Muscle layer of duodenum (tissue), 2 donors: ENCODE measurements around the gene PLXNA3.

Source experiments
- H3K27ac ChIP-seq: one replicate; pipeline ENCODE4 v1.7.0; 2013; ENCODE audit warnings: mild to moderate bottlenecking, low read length
- H3K27me3 ChIP-seq: one replicate; pipeline ENCODE4 v1.7.0; 2013; ENCODE audit warnings: low read depth, mild to moderate bottlenecking, control low read depth, low read length
- H3K36me3 ChIP-seq, 2 donors: one replicate each; pipeline ENCODE4 v1.7.0; 2013; ENCODE audit warnings: low read length in 2 of 2, control low read depth in 1 of 2, mild to moderate bottlenecking in 1 of 2; ENCODE audit not compliant: insufficient read depth in 2 of 2, control insufficient read depth in 1 of 2
- H3K4me1 ChIP-seq, 2 donors: one replicate each; pipeline ENCODE4 v1.7.0; 2013; ENCODE audit warnings: low read length in 2 of 2, mild to moderate bottlenecking in 2 of 2, control low read depth in 1 of 2, moderate library complexity in 1 of 2; ENCODE audit not compliant: insufficient read depth in 2 of 2, control insufficient read depth in 1 of 2
- H3K4me3 ChIP-seq, 2 donors: one replicate each; pipeline ENCODE4 v1.7.0; 2013; ENCODE audit warnings: low read length in 2 of 2, low read depth in 1 of 2, mild to moderate bottlenecking in 1 of 2
- H3K9me3 ChIP-seq, 2 donors: one replicate each; pipeline ENCODE4 v1.7.0; 2013; ENCODE audit warnings: low read length in 2 of 2, control low read depth in 1 of 2, mild to moderate bottlenecking in 1 of 2; ENCODE audit not compliant: control insufficient read depth in 1 of 2
- donor health status: healthy.

The PLXNA3 gene

DNA sequence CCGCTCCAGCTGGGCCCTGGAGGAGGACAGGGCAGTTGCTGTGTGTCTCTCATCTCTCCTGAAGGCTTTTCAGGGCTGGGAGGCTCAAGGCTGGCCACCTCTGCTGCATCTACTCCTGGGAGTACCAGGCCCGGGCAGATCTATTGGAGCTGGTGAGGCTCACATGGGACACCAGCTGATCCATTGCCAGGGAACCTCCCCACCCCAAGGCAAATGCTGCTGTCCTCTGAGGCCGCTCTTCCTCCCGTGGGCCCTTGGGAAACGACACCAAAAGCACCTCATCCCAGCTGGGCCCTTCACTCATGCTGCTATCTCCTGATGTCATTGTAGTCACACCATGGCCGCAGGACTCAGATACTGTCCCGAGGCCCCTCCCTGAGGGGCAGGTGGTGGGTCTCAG is 24.7 kb downstream of the PLXNA3 start:
- peaks cover 0 to 4% of the 10 kb centered on the region in 2 donors for H3K36me3 ChIP-seq
- no peak overlapping the region for H3K4me3 ChIP-seq
- H3K4me1 ChIP-seq = peaks cover 0 to 26% of the 10 kb centered on the region in 2 donors
- H3K27ac ChIP-seq = no peak overlapping the region
- H3K27me3 ChIP-seq = no peaks in the 10 kb centered on the region
- no peaks in the 10 kb centered on the region for H3K9me3 ChIP-seq

DNA sequence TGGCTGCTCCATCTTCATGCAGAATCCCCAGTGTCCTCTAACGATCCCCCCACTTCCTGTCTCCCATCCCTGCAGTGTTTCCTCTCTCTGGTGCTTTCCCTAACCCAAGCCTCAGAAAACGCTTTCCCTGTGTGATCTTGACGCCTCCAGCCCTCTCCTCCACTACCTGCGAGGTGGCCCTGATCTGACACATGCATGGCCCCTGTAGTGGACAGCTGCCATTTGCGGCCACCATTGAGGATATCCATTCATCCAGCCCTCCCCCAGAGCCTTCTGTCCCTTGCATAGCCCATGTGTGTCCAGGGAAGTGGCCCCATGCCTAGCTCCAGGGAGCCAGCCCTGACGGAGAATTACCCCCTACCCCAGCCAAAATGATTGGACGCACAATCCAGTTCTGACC is 25.2 kb downstream of the PLXNA3 start:
- H3K27me3 ChIP-seq = no peaks in the 10 kb centered on the region
- H3K9me3 ChIP-seq = no peaks in the 10 kb centered on the region
- H3K4me3 ChIP-seq = no peak overlapping the region
- peaks cover 0 to 22% of the 10 kb centered on the region in 2 donors for H3K4me1 ChIP-seq
- H3K27ac ChIP-seq = no peak overlapping the region
- H3K36me3 ChIP-seq = peaks cover 0 to 8% of the 10 kb centered on the region in 2 donors

DNA sequence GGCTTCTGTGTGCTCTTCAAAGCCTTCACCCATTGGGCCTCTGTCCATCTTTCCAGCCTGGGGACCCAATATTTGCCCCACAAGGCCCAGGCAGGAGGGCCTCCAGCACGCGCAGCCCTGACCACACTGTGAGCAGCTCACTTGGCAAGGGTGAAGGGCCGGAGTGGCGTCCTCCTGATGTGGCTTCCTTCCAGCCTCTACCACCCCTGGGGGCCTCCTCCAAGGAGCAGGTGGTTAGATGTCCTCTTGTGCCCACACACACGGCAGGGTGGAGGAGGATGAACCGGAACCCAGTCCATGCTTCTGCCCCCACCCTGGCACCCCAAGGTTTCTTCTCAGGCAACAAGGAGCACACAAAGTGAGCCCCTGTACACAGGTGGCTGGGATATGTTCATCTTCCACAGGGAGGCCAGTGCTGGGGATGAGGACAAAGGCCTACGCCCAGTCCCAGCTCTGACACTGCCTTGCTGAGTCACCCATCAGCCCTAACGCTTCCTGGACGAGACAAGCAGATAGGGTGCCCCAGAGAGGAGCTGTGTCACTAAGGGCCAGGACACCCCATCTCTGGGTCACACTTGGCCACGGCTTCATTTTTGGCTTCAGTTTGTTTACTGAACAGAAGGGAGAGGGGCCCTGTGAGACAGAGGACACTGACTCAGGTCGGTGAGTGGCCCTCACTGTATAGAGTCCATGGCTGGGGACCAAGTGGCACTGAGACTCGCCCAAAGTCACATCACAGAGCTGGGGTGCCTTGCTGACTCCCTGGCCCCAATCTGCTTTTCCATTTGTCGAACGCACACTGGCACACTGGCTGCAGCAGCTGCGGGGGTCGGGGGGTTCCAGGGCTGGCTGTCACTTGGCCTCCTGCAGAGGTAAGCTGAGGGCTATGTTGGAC is 26.4 kb downstream of the PLXNA3 start:
- no peak overlapping the region for H3K27ac ChIP-seq
- no peak overlapping the region for H3K4me3 ChIP-seq
- no peaks in the 10 kb centered on the region for H3K9me3 ChIP-seq
- peaks cover 5 to 32% of the 10 kb centered on the region in 2 donors for H3K4me1 ChIP-seq
- no peaks in the 10 kb centered on the region for H3K27me3 ChIP-seq
- peaks cover 0 to 8% of the 10 kb centered on the region in 2 donors for H3K36me3 ChIP-seq

DNA sequence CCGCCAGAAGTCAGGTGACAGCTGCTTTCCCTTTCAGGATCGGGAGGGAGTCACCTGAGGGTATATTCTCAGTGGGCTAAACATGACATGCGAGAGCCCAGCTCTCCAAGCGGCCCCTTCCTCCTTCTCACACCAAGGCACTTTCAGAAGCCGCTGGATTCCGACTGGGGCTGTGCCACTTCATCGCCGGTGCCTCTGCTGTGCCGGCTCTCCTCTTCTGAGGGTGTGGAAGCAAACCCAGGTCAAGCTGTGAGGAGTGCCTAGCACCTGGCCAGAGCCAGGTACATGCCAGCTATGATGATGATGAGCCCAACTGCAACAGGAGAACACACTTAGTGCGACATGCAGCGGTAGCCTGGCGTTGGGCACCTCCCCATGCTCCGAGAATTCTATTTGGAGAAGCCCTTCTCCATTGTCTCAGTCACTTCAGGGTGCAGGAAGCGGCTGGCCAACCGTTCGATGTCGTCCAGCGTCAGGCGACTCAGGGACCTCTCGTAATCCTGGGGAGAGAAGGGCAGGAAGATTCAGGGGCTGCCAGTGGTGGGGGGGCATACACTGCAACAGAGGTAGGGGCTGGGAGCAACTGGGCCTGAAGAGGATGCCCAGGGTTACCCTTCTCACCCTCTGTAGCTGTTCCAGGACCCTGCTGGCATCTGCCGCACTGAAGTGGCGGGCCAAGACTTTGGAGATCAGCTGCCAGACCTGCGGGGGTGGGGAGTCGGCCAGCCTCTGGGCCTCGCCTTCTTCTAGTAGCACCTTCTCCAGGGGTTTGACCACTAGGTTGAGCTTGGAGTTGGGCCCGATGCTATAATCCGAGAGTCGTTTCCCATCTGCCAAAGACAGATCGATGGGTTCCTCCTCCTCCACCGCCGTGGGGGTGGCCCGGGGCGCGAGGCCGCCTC is 27.3 kb downstream of the PLXNA3 start:
- H3K36me3 ChIP-seq = peaks cover 0 to 8% of the 10 kb centered on the region in 2 donors
- H3K4me1 ChIP-seq = peaks cover 5 to 35% of the 10 kb centered on the region in 2 donors
- no peaks in the 10 kb centered on the region for H3K9me3 ChIP-seq
- H3K4me3 ChIP-seq = peak overlapping the region; percentile 21 to 62
- no peak overlapping the region for H3K27ac ChIP-seq
- no peaks in the 10 kb centered on the region for H3K27me3 ChIP-seq

DNA sequence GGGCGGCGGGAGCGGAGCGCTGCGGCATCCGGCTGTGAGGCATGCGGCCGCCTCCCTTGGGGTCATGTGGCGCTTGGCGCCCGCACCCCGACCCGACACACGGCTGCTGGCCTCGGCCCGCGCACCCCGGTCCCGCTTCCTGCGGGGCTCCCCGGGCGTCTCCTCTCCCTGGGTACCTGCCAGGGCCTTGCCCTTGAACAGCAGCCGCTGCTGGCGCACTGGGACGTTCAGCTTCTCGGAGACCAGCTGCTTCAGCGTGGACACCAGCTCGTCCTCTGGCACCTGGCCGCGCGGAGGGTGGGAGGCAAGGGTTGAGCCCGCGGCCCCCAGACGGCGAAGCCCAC is 27.9 kb downstream of the PLXNA3 start:
- Histone ChIP-seq H3K27ac (no peak overlapping the region), H3K27me3 (no peaks in the 10 kb centered on the region), H3K9me3 (no peaks in the 10 kb centered on the region), H3K4me1 (peaks cover 5 to 35% of the 10 kb centered on the region in 2 donors), H3K4me3 (peak overlapping the region; percentile 21 to 62), H3K36me3 (peaks cover 0 to 8% of the 10 kb centered on the region in 2 donors)

DNA sequence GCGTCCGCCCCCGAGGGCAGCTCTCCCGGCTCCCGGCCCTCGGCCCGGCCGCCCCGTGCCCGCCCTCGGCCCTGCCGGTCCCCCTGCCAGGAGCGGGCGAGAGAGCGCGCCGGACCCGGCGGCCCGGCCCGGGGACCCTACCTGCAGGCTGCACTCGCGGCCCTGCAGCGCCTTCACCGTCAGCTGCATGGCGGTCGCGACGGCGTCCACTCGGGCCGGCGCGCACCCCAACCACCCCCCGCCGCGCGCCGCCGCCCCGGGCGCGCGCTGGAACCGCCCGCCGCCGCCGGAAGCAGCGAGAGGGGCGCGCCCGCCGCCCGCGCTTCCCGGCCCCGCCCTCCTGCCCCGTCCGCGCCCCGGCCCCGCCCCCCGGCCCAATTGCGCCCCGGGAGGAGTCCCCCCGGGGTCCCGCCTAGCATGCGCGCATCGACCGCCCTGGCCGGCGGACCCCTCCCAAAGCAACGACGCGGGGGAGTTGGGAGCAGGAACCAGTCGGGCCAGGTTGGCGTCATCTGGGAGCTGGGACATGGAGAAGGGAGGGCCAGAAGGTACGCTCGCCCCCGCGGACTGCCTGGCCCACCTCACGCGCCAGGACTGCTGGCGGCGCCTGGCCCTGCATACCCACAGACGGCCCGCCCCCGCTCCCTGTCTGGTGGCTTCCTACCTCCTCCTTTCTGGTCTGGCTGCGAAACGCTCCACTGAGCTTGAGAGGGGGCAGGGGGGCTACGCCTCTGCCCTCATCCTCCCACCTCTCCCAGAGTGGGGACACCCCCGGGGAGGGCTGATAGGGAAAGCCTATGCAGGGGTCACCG is 28.5 kb downstream of the PLXNA3 start, which contains the start of gene UBL4A:
UBL4A (minus strand) TSS at position 220 of the 812 bp plus-strand sequence; CDS start at position 189, 31 bp downstream.
- Histone ChIP-seq H3K9me3 (no peaks in the 10 kb centered on the region), H3K27ac (no peak within 1 kb of the TSS), H3K4me1 (peaks cover 5 to 35% of the 10 kb centered on the region in 2 donors), H3K36me3 (peaks cover 0 to 8% of the 10 kb centered on the region in 2 donors), H3K4me3 (peak within 1 kb of the TSS; percentile 21 to 64), H3K27me3 (no peaks in the 10 kb centered on the region)

DNA sequence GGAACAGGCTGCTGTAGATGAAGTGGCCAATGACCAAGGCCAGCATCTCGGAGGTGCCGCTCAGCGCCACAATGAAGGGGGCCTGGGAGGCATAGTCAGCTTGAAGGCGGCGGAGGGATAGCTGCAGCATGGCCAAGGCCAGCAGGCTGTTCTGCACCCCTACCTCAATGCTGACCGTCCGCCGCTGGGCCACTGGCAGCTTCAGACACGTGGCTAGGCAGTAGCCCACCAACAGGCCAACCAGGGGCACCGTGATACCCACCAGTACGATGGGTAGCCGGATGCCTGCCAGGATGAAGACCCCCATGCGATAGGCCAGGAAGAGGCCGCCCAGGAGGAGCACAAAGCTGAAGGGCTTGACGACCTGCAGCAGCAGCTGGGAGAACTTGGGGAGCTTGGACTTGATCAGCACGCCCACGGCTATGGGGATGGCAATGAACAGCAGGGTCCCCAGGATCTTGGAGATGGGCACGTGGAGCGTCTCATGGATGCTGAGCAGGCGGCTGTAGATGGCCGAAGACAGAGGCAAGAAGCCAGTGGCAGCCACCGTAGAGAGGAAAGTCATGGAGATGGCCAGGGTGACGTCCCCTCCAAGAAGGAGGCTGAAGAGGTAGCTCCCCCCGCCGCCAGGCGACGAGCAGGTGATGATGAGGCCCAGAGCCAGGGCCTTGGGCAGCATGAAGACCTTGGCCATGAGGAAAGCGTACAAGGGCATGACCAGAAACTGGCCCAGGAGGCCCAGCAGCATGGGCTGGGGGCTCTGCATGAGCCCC is 29.6 kb downstream of the PLXNA3 start:
- Histone ChIP-seq H3K27ac (no peak overlapping the region), H3K4me3 (no peak overlapping the region)

DNA sequence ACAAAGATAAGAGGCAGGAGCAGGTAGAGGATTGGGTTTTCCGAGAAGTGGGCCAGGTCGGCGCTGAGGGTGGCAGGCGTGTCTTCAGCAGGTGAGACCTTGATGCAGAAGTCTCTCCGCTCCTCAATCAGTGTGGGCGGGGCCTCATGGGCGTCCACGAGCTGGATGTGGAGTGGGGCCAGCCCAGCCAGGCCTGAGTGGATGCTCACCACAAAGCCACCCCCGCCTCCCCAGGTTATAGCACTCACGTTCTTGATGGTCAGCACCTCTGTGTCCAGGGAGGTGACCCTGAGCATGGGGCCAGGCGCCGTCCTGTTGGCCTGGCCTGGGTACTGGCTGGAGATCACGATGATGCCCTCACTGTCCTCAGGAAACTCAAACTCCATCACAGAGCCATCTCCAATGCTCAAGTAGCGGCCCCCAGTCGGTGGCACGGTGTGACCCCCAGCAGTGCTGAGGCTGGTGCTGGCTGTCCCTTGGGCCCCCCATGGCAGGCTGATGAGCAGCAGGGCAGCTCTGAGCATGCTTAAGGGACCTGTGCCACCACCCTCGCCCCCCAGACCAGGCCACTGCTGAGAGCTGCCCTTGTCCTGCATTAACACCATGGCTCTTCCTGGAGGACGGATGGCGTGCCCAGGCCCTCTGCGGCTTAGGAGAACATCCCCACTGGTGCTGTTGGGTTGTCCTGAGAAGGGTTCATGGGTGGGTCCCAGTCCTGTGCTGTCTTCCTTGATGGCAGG is 30.4 kb downstream of the PLXNA3 start:
- no peak overlapping the region for H3K4me3 ChIP-seq
- no peaks in the 10 kb centered on the region for H3K27me3 ChIP-seq
- H3K27ac ChIP-seq = no peak overlapping the region
- peaks cover 5 to 35% of the 10 kb centered on the region in 2 donors for H3K4me1 ChIP-seq
- no peaks in the 10 kb centered on the region for H3K9me3 ChIP-seq
- H3K36me3 ChIP-seq = peaks cover 0 to 8% of the 10 kb centered on the region in 2 donors

More for the DNA sequence above, 29.6 kb downstream of the PLXNA3 start:
- H3K27me3 ChIP-seq = no peaks in the 10 kb centered on the region
- H3K36me3 ChIP-seq = peaks cover 0 to 8% of the 10 kb centered on the region in 2 donors
- no peaks in the 10 kb centered on the region for H3K9me3 ChIP-seq
- peaks cover 5 to 35% of the 10 kb centered on the region in 2 donors for H3K4me1 ChIP-seq

DNA sequence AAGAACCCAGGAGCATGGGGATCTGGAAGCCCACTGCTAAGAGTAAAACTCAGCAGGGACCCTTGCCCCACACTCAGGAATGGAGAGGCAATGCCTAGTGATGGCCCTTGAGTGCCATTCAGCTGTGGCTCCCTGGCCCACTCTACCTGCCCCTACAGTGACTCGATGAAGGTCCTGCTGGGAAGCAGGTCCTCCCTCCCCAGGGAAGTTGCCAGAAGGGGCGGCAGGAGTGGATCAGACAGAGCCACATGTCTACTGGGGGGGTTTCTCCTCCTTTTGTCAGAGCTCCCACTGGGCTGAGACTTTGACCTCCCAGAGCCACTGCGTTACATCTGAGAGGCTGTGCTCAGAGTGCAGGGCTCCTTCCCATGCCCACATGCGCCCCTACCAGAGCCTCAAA is 31.1 kb downstream of the PLXNA3 start:
- Histone ChIP-seq H3K4me3 (peak overlapping the region in 1 of 2 donors; percentile 52), H3K4me1 (peaks cover 5 to 35% of the 10 kb centered on the region in 2 donors), H3K9me3 (no peaks in the 10 kb centered on the region), H3K27me3 (no peaks in the 10 kb centered on the region), H3K27ac (no peak overlapping the region), H3K36me3 (peaks cover 0 to 8% of the 10 kb centered on the region in 2 donors)

DNA sequence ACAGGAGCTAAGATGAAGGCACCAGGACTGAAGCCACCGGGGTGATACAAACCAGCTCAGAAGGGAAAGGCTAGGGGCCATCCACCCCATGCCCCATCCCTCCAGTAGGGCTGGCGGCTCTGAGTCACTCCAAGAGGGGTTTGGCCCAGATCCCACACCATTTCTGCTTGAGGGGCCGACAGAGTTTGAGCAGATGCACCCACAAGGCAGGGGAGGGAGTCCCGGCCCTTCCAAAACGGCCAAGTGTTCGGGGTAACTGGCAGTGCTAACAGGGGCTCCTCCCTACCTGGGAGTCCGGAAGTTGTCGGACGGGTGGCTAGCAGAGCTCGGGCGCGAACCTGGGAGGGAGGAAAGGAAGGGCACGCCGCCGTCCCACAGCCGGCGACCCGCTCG is 31.9 kb downstream of the PLXNA3 start:
- Histone ChIP-seq H3K9me3 (no peaks in the 10 kb centered on the region), H3K27ac (peak overlapping the region; percentile 67), H3K4me3 (peak overlapping the region; percentile 52 to 53), H3K27me3 (no peaks in the 10 kb centered on the region), H3K4me1 (peaks cover 5 to 32% of the 10 kb centered on the region in 2 donors), H3K36me3 (peaks cover 0 to 8% of the 10 kb centered on the region in 2 donors)
